HFF-Myc (cell line): ENCODE data around the gene CTNNA2.

ENCODE experiments used
- DNase-seq: peaks from one replicate; pipeline ENCODE4 v3.0.0-alpha.2; 2011; ENCODE audit warnings: low read depth; ENCODE audit errors: extremely low read depth
- H3K4me3 ChIP-seq: replicated peaks from 2 replicates; pipeline ENCODE4 v1.5.1; 2011; ENCODE audit warnings: low read depth, mild to moderate bottlenecking, control low read depth, low read length
- CTCF ChIP-seq: IDR thresholded peaks from 2 replicates; pipeline ENCODE4 v1.5.1; 2012; ENCODE audit warnings: mild to moderate bottlenecking, low read depth, low read length, control low read depth; ENCODE audit errors: missing control alignments

The CTNNA2 gene

GRCh38 chr2:79604748-79605147, 91.9 kb downstream of the CTNNA2 start:
- no peak for TF ChIP-seq CTCF
- DNase-seq, result no peak
- H3K4me3 ChIP-seq, result no peak overlapping the region

DNA sequence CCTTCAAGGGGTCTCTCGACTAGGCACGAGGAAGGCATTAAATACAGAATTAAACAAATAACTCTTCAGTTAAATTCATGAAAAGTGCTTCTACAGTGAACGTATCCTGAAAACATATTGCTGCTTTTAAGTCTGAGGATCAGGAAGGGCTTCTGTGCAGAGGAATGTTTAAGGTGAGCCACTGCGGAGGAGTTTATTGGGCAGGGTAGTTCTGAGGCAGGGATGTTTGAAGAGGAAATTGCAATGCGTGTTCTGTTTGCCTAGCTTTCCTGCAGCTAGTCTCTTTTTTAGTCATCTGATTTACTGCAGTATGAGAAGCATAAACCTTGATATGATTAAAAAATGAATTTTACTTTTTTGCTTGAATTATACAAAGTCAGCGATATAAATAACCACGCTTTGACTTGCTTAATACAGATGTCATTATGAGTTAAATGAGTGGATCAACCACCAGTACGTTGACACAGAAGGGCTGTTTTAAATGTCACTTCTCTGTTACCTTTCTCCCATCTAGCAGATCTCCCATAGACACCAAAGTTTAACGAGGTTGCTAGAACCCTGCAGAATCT, 98.7 kb downstream of the CTNNA2 start:
- DNase-seq, result no peak
- TF ChIP-seq CTCF, result no peak
- H3K4me3 ChIP-seq, result no peak overlapping the region

GRCh38 chr2:79612999-79613398, 100.1 kb downstream of the CTNNA2 start:
- no peak overlapping the region for H3K4me3 ChIP-seq
- TF ChIP-seq CTCF, result no peak
- DNase-seq, result no peak

DNA sequence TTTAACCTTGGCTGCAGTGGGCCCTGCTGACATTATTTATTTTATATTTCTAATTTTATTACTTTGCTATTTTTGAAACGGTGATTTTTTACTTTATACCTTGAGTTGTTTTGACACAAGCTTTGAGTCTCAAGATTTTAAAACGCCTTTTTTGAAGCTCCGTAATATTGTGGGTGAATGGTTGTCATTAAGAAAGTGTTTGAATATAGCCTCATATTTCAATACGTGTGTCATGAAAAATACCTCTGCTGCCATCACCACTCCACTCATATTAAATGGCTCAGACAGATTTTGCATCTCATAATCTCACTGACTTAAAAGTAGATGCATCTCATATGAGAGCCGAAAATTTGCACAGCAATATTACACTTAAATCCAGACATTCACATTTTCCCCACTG, 106.6 kb downstream of the CTNNA2 start:
- DNase-seq, result no peak
- H3K4me3 ChIP-seq, result no peak overlapping the region
- TF ChIP-seq CTCF, result no peak

- TF ChIP-seq CTCF, result no peak
- no peak overlapping the region for H3K4me3 ChIP-seq
- DNase-seq, result no peak
These were observed 107.1 kb downstream of the CTNNA2 start for GRCh38 chr2:79619976-79620375.

- no peak overlapping the region for H3K4me3 ChIP-seq
- DNase-seq, result no peak
- TF ChIP-seq CTCF, result no peak
These were observed 107.8 kb downstream of the CTNNA2 start for GRCh38 chr2:79620679-79621078.

- no peak for TF ChIP-seq CTCF
- DNase-seq, result no peak
- no peak overlapping the region for H3K4me3 ChIP-seq
These were observed 108.4 kb downstream of the CTNNA2 start for GRCh38 chr2:79621252-79621651.
